HL-60/S4 treated with retinoic acid at 250 ng/mL for 4 days and 3 days (cell line): Measurements from ENCODE around the gene MITF.
"Not testable (repeated sequence)": the region's sequence is repeated elsewhere in the genome, so short reads cannot be mapped to it uniquely, and the experiment has no call there.

Experiments
- in situ Hi-C: fragments of 300-500 bp; cut with MboI; formaldehyde crosslinking; loops from 2 replicates; pipeline ENCODE4 v1.7.0; 2022; ENCODE audit warnings: low sequenced_read_pairs

The MITF gene

DNA sequence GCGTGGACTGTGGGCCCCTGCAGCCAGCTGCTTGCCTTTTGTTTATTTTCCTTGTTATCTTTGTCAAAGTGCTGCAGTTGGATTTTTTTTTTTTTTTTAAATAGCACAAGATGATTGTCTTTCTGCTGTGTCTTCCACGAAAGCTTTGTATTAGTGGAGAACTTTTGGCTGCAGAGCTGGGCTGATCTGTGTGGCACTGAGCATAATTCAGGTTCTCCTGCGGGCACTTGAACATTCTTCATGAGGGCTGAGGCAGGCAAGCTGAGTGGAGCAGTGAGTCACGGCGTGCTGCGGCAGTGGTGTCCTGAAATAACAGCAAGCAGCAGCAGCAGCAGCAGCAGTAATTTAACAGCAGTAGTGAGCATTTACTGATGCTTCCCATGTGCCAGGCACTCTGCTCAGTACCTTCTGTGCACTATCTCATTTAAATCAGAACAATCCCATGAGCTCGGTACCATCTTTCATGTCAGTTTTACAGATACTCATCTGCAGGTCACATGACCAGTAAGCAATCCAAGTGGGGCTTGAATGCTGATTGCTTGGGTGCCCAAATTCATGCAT, 45.8 kb downstream of the MITF start:
- in situ Hi-C loops = no loop called here

DNA sequence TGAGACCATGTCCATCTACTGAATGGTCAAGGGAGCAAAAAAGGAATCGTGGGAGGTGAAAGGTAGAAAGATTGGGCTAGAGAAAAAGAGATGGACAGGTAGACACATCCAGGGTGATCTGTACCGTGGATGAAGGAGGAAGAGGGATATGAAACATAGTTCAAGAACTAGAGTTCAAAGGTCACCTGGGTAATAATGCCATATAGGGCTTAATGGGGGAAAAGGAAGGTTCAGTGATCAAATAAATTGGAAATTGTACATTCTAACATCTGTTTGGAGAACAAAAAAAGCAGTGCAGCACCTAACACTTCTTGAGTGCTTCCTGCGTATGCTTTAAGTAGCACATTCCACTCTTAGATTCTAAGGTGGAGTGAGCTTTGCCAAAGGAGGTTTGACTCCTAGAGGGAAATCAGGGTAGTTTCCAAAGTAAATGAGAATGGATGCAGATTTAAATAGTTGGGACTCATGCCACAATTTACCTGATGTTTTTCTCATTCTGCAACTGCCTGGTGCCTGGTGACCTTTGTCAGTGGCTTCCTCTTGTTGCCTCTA, 46.6 kb downstream of the MITF start:
- in situ Hi-C loops = no loop called here

DNA sequence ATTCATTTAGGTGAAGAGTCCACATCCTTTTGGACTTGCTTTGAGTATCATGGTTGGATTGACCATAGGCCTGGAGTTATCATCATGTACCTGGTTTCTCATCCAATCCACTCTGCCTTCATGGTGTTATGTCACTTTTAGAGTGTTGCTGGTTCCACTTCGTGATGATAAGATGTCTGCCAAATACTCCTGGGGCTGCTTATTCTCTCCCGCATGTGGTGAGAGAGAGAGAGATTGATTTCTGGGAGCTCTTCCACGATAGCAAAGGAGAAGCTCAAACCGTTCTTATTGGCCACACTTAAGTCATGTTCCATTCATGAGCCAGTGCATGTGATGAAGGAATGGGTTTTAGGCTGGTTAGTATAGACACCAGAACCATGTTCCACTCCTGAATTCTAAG, 47.6 kb downstream of the MITF start:
- in situ Hi-C loops = no loop called here

DNA sequence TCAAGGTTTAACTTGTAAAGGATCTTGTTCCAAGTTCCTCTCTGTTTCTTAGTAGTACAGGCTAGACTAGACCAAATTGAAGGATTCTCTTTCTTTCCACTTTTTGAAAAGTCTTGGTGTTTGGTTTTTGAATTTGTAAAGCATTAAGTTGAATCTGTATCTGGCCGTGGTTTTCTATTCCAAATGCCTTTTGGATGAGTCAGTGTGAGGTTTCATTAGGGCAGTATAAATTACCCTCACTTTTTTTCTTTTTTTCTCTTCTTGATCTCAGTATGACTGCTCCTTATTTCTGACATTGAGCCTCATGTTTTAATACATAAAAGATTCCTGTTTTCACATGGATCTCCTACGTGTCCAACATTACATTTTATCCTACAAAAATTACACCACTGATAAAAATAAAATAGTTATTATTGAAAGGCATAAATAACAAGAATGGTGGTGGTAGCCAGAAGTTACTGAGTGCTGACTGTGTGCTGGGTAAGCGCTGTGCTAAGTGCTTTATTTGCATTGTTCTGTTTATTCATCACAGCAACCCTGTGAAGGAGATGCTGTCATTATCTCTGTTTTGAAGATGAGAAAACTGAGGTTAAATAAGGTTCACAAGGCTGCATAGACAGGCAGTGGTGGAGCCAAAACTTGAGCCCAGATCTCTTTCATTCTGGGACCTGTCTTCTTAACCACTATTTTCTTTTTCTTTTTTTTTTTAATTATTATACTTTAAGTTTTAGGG, 48.3 kb downstream of the MITF start:
- in situ Hi-C loops = no loop called here

DNA sequence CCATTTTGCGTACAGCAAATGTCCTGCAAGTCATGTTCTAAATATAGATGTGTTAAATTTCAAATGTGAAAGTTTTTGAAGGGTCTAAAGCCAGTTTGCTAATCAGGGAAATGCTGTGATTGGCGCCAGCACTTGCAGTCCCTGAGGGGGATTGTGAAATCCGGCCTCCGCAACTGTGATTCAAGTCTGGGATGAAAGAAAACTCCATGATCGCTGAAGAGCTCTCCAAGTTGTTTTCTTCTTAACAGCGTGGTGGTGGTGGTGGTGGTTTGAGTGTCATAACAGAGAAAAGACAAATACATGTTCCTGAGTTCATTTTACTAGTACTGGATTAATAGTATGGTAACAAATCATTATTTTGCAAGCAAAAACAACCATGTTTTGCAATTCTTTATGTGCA, 51.8 kb downstream of the MITF start:
- in situ Hi-C loops = no loop called here

DNA sequence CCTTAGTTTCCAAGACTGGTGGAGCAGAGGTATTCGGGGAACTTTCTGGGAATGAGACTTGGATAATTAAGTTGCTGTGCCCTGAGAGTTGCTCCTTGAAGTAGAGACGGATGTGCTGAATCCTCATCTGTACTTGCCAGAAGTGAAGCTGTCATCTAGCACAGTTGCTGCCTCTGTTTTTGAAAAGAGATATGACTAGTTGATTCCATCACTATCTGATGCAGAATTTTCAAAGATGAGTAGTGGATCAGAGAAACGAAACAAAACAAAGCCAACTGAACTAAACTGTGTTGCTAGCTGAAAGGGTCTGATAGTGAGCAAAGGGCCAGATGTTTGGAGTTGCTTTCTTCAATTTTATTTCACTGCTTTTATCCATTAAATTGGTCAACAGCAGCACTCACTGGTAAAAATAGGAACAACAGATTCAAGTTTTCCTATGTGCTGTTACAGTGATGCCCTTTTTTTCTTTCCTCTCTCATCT, 52.7 kb downstream of the MITF start:
- in situ Hi-C loops = no loop called here

DNA sequence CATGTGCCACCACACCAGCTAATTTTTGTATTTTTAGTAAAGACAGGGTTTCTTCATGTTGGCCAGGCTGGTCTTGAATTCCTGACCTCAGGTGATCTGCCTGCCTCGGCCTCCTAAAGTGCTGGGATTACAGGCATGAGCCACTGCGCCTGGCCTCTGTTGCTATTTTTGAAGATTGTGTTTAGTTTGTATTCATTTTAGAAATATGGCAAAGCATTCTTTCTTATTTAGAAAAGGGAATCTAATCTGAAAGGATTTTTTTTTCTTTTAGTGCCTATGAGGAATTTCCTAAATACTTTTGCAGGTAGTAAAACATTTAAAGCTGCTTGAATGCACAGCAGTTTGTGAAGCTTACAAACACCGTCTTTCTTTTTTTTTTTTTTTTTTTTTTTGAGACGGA, 56.9 kb downstream of the MITF start:
- in situ Hi-C loops = not testable (repeated sequence)

DNA sequence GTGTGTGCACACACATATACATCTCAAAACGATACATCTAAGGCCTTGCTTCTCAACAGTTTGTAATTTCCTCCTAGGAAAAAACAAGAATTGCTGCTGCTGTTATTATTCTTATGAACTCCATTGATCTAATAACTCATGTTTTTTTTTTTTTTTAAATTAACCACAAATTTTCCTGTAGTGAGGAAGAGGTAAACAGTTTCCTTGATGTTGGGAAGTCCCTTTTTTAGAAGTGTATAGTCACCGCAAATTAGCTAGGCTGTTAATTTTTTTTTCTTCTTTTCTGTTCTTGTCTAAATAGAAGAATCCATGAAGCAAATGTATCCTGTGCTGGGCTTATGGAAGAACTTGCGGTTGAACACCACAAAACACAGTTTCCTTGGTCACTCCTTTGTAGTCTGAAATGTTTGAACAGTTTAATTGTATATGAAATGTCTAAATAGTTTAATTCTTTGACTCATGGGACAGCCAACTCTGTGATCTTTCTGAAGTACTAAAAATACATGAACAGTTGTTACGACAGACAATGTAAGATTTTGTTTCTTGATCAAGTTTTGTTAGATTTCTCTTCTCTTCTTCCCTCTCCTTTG, 64.5 kb downstream of the MITF start:
- in situ Hi-C loops = no loop called here

DNA sequence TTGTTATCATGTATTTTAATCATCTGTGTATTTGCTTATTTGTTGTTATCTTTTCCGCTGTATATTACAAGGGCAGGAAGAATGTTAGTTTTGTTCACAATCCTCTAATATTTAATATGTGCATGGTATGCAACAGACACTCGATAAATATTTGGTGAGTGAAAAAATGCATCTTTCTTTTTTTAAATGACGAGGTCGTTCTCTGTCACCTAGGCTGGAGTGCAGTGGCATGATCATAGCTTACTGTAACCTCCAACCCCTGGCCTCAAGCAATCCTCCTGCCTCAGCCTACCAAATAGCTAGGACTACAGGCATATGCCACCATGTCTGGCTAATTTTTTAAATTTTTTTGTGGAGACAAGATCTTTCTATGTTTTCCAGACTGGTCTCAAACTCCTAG, 66.2 kb downstream of the MITF start:
- in situ Hi-C loops = no loop called here

DNA sequence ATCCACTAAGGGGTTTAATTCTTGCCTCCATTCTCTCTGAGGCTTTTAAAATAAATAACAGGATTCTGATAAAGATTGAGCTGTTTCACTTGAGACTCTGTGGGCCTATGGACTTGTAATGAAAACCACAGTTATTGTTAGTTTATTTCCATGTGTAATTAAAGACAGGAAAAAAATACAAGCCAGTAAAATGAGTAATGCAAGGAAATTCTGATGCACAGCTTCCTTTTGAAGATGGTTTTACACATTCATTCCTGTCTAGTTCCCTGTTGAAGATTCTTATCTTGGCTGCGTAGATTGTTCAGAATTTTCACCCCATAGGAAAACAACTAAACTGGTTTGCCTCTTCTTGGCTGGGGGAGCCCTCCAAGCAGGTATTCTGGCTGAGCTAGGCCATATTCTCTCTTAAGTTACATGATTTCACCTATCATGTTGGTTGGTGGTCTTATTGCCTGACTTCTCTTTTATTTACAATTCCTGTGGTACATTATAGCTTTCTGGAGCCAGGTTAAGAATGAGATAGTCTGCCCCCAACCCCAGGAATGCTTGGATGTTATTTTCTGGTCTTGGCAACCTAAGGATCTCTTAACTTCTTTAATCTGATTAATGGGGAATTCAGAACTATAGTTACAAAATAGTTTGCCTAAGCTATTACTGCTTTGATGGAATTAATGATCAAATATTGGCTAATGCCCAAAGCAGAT, 67.6 kb downstream of the MITF start:
- in situ Hi-C loops = no loop called here

DNA sequence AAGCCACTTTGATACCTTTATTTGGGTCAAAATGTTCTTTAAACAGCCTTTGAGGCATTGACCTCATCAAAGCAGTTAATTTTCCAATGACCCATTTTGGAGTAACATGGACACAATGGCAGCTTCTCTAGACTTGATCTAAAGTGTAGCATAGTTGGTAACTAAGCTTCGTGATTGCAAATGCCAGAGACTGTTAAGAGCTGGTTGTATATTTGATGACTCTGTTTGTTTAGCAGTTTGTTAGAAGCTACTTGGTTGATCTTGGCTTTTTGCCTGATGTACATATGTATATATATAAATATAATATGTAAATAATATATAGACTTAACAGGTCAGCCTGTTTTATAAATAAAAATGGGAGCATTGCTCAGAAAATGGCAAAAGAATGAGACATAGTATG, 68.4 kb downstream of the MITF start:
- in situ Hi-C loops = no loop called here

DNA sequence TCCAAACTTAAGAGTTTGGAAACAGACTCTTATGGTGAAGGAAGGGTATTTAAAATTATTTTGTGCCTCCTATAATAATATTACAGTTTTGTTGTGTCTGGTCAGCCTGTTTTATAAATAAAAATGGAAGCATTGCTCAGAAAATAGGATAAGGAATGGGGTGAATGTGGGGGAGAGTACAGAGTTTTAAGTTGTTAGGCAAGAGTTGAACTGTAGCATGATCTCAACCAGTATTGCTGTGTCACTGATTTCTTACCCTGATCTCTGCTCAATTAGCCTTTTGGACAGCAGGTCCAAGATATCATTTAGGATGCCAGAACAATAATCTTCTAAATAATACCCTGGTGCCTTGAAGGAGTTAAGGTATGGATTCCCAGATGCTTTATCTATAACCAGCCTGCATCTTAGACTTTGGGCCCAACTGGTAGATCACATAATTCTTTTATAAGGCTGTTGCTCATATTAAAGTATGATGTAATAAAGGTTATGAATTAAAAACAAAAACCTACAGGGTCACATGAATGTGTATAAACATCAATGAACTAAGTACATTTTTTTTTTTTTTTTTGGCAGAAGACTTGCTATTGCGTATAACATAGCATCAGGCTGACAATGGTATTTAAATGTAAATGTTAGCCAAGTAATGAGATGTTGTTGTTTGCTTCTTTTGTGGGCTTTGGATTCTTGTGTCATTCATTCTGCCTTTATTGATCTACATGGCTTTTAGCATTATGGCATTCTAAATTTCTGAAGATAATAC, 70.0 kb downstream of the MITF start:
- in situ Hi-C loops = no loop called here

DNA sequence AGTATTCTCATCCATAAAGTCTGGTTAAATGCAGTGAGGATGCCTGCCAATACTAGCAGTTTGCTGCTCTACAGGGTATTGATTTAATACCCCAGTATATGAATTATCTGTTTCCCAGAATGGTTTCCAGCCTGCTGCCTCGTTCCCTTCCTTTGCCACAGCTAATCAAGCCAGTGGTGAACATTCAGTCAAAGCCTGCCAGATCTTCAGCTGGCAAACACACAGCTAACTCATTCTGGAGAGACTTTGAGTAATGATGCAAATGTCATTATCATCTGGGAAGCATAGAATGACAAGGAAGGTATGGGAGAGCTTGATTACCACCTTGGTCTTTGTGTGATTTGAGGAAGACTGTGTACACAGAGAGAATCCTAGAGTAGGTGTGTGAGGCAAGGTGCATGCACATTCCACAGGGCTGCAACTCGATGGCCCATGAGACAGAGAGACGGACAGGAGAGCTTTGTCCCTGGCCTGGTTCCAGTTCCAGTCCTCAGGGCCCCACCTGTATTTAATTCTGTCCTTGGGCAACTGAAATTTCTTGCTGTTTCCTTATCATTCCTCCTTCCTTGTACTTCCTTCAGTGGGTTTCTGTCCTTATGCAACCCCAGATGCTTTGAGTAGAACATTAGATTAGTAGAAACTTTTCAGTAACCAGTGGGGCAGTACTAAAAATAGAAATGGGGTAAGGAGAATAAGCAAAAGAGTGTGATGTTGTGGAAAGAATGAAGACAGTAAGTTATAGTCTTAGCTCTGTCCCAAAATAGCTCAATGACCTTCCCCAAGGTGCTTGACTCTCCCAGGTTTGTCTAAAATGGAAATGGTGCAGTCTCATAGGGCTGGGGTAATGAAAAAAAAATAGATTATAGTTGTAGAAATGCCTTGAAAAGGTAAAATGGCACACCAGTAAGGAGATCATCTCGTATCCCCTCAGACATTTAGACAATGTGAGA, 72.5 kb downstream of the MITF start:
- in situ Hi-C loops = no loop called here

DNA sequence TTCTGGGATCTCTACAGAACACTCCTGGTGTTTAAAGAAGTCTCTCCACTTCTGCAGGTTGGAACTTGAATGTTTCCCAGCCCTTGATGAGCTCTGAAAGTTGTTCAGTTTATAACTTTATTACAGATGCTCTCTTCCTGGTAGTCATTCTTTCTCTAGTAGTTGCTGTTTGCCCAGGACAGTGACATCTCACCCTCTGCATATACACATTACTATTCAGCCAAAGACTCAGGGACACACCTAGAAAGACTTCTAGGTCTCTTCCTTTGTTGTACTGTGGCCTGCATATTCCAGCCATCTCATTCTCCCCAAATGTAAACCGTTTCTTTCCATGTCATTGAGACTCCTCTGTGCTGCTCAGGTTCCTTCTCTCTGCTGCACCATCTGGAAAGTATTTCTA, 76.7 kb downstream of the MITF start:
- in situ Hi-C loops = no loop called here

DNA sequence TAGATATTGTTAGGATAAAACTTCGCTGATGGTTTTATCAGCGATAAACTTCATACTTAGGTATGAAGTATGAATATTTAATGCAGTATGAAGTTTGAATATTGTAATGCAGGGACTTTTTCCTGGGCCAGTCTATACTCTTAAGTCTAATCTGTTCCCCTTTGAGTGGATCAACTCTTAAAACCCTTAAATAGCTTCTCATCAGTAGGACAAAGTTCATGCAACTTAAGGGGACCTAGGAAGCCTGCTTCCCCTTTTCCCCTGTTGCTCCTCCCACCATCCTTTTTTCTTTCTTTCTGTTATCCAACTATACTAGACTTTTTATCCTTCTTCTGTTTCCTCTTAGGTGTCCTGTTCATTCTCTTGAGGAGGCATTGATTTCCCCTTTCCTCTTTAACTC, 78.7 kb downstream of the MITF start:
- in situ Hi-C loops = no loop called here

DNA sequence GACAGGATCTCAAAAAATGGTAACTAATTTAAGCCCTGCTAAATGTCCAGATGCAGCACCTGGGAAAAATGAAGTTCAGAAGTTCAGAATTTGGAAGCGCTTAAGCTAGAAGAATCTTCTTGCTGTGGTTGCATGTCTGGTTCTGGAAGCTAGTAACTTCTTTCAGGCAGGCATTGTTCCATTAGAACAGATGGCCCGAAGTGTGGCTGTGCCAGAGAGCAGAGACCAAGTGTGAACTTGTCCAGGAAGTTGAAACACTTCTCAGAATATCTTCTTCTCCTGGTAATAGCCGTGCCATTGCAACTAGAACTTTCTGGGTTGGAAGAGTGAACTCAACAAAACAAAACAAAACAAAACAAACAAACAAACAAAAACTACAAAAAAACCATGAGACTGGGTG, 80.0 kb downstream of the MITF start:
- in situ Hi-C loops = no loop called here

DNA sequence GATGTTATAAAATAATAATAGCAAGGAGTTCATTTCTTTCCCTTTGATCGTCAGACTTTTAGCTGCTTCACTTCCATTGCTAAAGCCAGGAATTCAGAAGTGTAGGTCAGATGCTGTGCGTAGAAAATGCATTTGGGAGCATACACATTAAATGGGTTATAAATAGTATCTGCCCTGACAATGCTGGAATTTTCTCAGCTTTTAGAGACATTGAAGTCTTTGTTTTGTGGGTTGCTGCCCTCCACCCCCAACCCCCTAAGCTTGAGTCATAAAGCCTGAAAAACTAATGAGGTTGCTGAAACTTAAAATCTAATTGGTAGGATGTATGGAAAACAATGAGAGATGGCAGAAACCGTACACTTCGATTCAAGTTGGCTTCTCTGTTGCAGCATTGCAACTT, 81.9 kb downstream of the MITF start:
- in situ Hi-C loops = no loop called here

DNA sequence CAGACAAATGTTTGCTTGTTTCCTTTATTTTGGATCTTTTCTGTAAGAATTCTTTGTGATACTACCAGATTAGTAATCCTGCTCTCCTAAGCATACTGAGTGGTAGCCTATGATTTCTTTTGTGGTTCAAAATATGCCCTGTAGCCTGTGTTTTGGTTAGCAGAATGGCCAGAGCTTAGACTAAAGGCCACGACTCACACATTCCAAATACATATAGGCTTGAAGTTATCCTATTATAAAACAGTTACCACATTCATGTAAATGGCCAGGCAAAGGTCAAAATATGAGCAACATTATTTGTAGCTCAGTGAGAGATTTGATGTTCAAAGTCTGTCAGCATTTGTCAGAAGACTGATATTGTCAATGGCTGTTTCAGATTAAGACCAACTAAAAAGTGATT, 84.5 kb downstream of the MITF start:
- in situ Hi-C loops = no loop called here

DNA sequence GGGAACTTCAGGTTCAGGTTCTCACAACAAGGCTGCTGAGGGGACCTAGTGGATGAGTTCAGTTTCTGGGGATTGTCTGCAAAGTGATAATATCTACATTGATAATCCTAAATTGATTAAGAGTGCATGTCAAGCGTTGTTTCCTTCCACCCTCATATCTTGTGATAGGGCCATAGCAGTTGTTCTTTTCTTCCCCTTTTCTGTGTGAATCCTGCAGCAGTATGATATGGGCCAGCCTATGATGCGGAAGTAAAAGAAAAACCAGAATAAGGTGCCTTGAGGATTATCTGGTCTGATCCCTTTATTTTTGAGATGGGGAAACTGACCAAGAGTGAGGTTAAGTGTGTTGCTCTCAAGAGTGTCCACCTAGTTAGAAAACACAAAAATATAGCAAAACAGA, 86.2 kb downstream of the MITF start:
- in situ Hi-C loops = no loop called here

DNA sequence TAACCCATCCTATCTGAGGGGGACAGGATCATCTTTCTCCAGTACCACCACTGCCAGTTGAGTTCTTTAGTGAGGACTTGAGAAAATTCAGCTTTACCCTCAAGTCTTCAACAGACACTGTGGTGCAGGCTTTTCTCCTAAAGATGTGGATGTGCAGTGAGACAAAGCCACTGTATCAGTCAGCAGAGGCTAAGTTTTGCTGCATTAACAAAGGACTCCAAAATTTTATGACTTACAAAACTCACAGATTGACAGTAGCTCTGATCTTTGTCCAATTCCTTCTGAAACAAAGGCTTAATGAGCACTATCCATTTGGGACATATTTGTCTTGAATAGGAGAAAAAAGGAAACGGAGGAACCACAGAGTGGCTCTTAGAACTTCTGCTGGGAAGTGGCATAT, 87.9 kb downstream of the MITF start:
- in situ Hi-C loops = no loop called here
